CD4-positive, alpha-beta memory T cell (primary cell): Measurements from ENCODE around the gene AFTPH. TPM values are rescaled to one million over a fixed set of nuclear protein-coding genes. Genes with fewer than 3 reads are reported as not detected.

Experiments used
- CTCF ChIA-PET: fragments of 350-600 bp; sonication (Branson Sonifier 250); formaldehyde crosslinking; loops from one replicate; lab custom pipeline; 2021; ENCODE audit warnings: inconsistent platforms; ENCODE audit not compliant: partially characterized antibody; lab: Charles Lee
- POLR2A ChIA-PET: fragments of 350-600 bp; sonication (Branson Sonifier 250); formaldehyde crosslinking; loops from one replicate; lab custom pipeline; 2021; ENCODE audit not compliant: partially characterized antibody; lab: Charles Lee
- DNase-seq, 5 donors: peaks; one replicate each; pipeline versions ENCODE4 v3.0.0 to v3.0.0-alpha.2; 2020 to 2022; ENCODE audit warnings: mixed read lengths in 1 of 5
- H3K27ac ChIP-seq: one replicate; pipeline ENCODE4 v1.7.0; 2013; ENCODE audit warnings: low read depth, low read length
- H3K27me3 ChIP-seq: 2 replicates; pipeline ENCODE4 v1.7.0; 2013; ENCODE audit warnings: mild to moderate bottlenecking, low read length, moderate library complexity; ENCODE audit not compliant: insufficient read depth
- H3K36me3 ChIP-seq: 2 replicates; pipeline ENCODE4 v1.7.0; 2013; ENCODE audit warnings: mild to moderate bottlenecking, low read length, moderate library complexity; ENCODE audit not compliant: insufficient read depth
- H3K4me1 ChIP-seq: 2 replicates; pipeline ENCODE4 v1.7.0; 2013; ENCODE audit warnings: mild to moderate bottlenecking, low read length, moderate library complexity; ENCODE audit not compliant: insufficient read depth
- H3K4me3 ChIP-seq, 2 donors: one replicate each; pipeline ENCODE4 v1.7.0; 2013; ENCODE audit warnings: low read length in 2 of 2, mild to moderate bottlenecking in 1 of 2
- H3K9me3 ChIP-seq, 2 donors: one replicate each; pipeline ENCODE4 v1.7.0; 2013; ENCODE audit warnings: low read length in 2 of 2, control low read depth in 1 of 2; ENCODE audit not compliant: control insufficient read depth in 1 of 2
- H3K27ac Mint-ChIP-seq, 7 donors: one replicate each; pipeline ENCODE4 v1.8.0; 2020 to 2021; ENCODE audit warnings: mixed read lengths in 7 of 7, mild to moderate bottlenecking in 6 of 7, inconsistent platforms in 3 of 7, moderate library complexity in 3 of 7
- H3K27me3 Mint-ChIP-seq, 2 donors: one replicate each; pipeline ENCODE4 v1.8.0; 2020 to 2021; ENCODE audit warnings: mixed read lengths in 2 of 2
- H3K36me3 Mint-ChIP-seq, 2 donors: one replicate each; pipeline ENCODE4 v1.8.0; 2020 to 2021; ENCODE audit warnings: mixed read lengths in 2 of 2, inconsistent platforms in 1 of 2, mild to moderate bottlenecking in 1 of 2
- H3K4me1 Mint-ChIP-seq, 4 donors: one replicate each; pipeline ENCODE4 v1.8.0; 2020 to 2021; ENCODE audit warnings: mixed read lengths in 4 of 4, mild to moderate bottlenecking in 1 of 4
- H3K4me3 Mint-ChIP-seq, 8 donors: one replicate each; pipeline ENCODE4 v1.8.0; 2020 to 2021; ENCODE audit warnings: mixed read lengths in 8 of 8, mild to moderate bottlenecking in 7 of 8, moderate library complexity in 6 of 8, inconsistent platforms in 3 of 8
- H3K9me3 Mint-ChIP-seq, 8 donors: one replicate each; pipeline ENCODE4 v1.8.0; 2020 to 2021; ENCODE audit warnings: mixed read lengths in 8 of 8, mild to moderate bottlenecking in 5 of 8, inconsistent platforms in 3 of 8, moderate library complexity in 1 of 8
- intact Hi-C: fragments of 100-400 bp; cut with micrococcal nuclease; formaldehyde crosslinking; loops from one replicate; pipeline ENCODE4 v1.15.1; 2023
- polyA plus RNA-seq, 2 donors: library from polyadenylated mRNA; unstranded; fragments of 300-500 nt; fragmentation: Illumina TruSeq; gene quantifications; one replicate each; pipeline ENCODE4 v1.2.3, GENCODE V29; 2021
- total RNA-seq, 2 experiments: library from RNA; stranded (reverse); gene quantifications; one replicate each; pipeline ENCODE4 v1.2.3, GENCODE V29; 2021

AFTPH gene
- total and polyA plus RNA-seq, 4 experiments from 2014 or later: 22.8 to 48.9 (median 38.7) TPM

DNA sequence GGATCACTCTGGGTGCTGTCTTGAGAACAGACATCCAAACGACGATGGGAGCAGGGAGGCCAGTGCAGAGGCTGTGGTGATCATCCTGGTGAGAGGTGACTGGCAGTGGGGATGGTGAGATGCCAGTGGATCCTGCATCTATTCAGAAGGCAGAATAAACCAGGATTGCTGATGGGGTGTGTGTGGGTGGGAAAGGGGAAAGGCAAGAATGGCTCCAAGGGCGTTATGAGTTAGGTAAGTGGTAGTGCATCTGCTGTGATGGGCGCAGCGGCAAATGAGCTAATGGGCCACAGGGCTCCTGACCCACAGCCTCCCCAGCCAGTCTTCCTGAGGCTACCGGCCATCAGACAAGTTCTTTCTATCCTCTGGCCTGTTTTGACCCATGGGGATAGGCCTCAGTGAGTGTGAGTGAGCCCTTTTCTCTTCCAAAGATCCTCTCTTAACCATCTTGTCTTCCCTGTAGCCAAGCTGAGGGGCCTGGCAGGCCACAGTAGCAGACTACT lies 100.0 kb downstream of the AFTPH start:
- CTCF ChIA-PET: no interaction called here

DNA sequence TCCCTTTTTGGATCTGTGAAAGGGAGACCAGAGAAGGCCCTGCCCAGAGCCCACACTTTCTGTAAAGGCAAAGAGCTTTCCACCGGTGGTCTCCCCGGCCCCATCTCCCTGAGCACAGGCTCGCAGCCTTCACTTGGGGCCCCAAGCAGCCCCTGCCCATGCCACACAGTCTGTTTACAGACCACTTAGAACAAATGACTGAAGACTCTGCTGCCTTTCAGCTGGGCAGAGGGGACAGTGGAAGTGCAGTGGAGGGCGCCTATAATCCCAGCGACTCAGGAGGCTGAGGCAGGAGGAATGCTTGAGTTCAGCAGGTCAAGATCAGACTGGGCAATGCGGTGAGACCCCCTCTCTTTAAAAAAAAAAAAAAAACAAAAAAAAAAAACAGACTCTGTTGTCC lies 100.7 kb downstream of the AFTPH start:
- Histone ChIP-seq H3K27ac (no peak overlapping the region), H3K9me3 (no peaks in the 10 kb centered on the region), H3K4me1 (no peaks in the 10 kb centered on the region), H3K27me3 (no peaks in the 10 kb centered on the region), H3K4me3 (no peak overlapping the region), H3K36me3 (no peaks in the 10 kb centered on the region)
- no peaks in the 10 kb centered on the region for H3K4me1 Mint-ChIP-seq
- no peak overlapping the region for H3K4me3 Mint-ChIP-seq
- H3K27me3 Mint-ChIP-seq: no peaks in the 10 kb centered on the region
- H3K9me3 Mint-ChIP-seq: no peaks in the 10 kb centered on the region
- CTCF ChIA-PET: no interaction called here
- no peaks in the 10 kb centered on the region for H3K36me3 Mint-ChIP-seq
- DNase-seq: no peak
- intact Hi-C loops: no loop called here
- POLR2A ChIA-PET: interaction anchor here (0.5 to 1.1 kb wide), 2 partner anchors 16 to 27 kb away, joined by 3 read pairs; no protein-coding TSS in a partner anchor
- H3K27ac Mint-ChIP-seq: no peak overlapping the region

More for the DNA sequence above, 100.0 kb downstream of the AFTPH start:
- H3K4me3 ChIP-seq: no peak overlapping the region
- no peaks in the 10 kb centered on the region for H3K9me3 ChIP-seq
- POLR2A ChIA-PET: interaction anchor here (1.1 kb wide), 1 partner anchor 15 kb away, joined by 3 read pairs; no protein-coding TSS in a partner anchor
- H3K27me3 ChIP-seq: no peaks in the 10 kb centered on the region
- Mint-ChIP-seq H3K9me3 (no peaks in the 10 kb centered on the region), H3K36me3 (no peaks in the 10 kb centered on the region), H3K4me1 (no peaks in the 10 kb centered on the region), H3K27me3 (no peaks in the 10 kb centered on the region), H3K27ac (no peak overlapping the region), H3K4me3 (no peak overlapping the region)
- H3K27ac ChIP-seq: no peak overlapping the region
- H3K4me1 ChIP-seq: no peaks in the 10 kb centered on the region
- intact Hi-C loops: no loop called here
- no peaks in the 10 kb centered on the region for H3K36me3 ChIP-seq
- DNase-seq: no peak

DNA sequence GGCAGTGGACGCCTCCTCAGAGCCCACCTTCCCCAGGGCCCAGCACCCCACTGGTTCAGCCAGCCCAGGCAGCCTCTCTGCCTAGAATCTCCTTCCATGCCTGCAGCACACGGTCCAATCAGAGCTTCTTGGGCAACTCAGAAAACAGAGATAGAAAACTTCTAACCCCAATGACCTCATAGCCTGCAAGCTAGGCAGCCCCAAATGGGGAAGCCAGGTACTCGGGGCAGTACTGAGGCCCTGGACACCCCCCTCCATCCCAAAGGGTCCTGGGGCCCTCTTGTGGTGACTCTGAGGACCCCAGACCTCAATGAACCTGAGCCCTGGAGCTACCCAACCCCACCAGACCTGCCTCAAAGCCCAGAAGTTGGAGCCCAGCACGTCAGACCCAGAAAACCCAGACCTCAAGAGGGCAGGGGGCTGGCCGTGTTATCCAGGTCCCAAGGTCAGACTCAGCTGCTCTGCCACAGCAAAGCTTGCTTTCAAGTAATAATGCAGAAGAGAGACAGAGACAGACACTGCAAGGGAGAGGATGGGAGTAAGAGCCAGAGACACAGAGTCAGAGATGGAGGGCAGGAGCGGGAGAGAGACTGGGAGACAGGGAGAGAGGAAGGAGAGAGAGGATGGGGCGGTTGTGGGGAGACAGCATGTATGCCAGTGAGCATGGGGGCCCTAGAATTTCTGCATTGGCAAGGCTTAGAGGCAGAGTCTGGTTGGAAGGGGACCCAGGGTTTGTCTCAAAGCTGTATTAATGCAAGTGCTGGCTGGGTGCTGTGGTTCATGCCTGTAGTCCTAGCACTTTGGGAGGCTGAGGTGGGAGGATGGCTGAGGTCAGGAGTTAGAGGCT lies 101.4 kb downstream of the AFTPH start:
- Histone ChIP-seq H3K36me3 (no peaks in the 10 kb centered on the region), H3K27ac (no peak overlapping the region), H3K9me3 (no peaks in the 10 kb centered on the region), H3K27me3 (no peaks in the 10 kb centered on the region), H3K4me3 (no peak overlapping the region), H3K4me1 (no peaks in the 10 kb centered on the region)
- ChIA-PET CTCF (interaction anchor here (2.2 kb wide), 1 partner anchor 8 kb away, joined by 13 read pairs; no protein-coding TSS in a partner anchor), POLR2A (interaction anchor here (0.5 to 1.1 kb wide), 3 partner anchors 16 to 27 kb away, joined by 3 read pairs; no protein-coding TSS in a partner anchor)
- no peak for DNase-seq
- Mint-ChIP-seq H3K4me1 (no peaks in the 10 kb centered on the region), H3K27ac (peak overlapping the region in 2 of 7 donors; percentile 26 to 49), H3K27me3 (no peaks in the 10 kb centered on the region), H3K4me3 (no peak overlapping the region), H3K9me3 (no peaks in the 10 kb centered on the region), H3K36me3 (no peaks in the 10 kb centered on the region)
- intact Hi-C loops: no loop called here

DNA sequence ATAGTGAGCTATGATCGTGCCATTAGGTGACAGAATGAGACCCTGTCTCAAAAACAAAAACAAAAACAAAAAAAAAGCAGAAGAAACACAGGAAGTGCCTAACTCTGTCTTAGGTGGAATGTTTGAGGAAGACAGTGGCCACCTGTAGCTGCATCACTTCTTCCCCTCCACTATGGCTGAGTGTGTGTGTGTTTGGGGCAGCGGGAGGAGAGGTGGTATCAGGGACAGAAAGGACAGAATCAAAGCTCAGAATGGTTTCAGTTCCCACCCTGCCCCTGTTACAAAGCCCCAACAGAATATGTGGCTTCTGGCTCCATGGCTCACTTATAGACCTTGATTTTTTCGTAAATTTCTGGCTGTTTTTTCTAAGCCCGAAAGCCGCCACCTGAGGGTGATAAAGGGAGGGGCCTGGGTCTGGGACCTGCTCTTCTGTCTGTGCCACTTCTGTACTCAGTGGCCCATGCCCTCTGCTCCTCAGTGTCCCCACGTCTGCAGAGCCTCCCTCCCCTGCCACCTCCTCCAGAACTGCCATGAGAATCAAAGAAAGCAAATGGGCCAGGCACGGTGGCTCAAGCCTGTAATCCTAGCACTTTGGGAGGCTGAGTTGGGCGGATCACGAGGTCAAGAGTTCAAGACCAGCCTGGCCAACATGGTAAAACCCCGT lies 102.2 kb downstream of the AFTPH start:
- H3K4me1 Mint-ChIP-seq: no peaks in the 10 kb centered on the region
- POLR2A ChIA-PET: interaction anchor here (1.0 kb wide), 1 partner anchor 17 kb away, joined by 3 read pairs; no protein-coding TSS in a partner anchor
- no peak overlapping the region for H3K4me3 Mint-ChIP-seq
- intact Hi-C loops: no loop called here
- Histone ChIP-seq H3K4me3 (no peak overlapping the region), H3K27me3 (no peaks in the 10 kb centered on the region), H3K27ac (no peak overlapping the region), H3K9me3 (no peaks in the 10 kb centered on the region), H3K4me1 (no peaks in the 10 kb centered on the region), H3K36me3 (no peaks in the 10 kb centered on the region)
- H3K27ac Mint-ChIP-seq: peak overlapping the region in 1 of 7 donors; percentile 49
- no peaks in the 10 kb centered on the region for H3K27me3 Mint-ChIP-seq
- peaks cover 6 to 7% of the 10 kb centered on the region in 2 donors for H3K36me3 Mint-ChIP-seq
- DNase-seq: no peak
- H3K9me3 Mint-ChIP-seq: no peaks in the 10 kb centered on the region
- CTCF ChIA-PET: interaction anchor here (2.2 kb wide), 1 partner anchor 9 kb away, joined by 13 read pairs; no protein-coding TSS in a partner anchor

DNA sequence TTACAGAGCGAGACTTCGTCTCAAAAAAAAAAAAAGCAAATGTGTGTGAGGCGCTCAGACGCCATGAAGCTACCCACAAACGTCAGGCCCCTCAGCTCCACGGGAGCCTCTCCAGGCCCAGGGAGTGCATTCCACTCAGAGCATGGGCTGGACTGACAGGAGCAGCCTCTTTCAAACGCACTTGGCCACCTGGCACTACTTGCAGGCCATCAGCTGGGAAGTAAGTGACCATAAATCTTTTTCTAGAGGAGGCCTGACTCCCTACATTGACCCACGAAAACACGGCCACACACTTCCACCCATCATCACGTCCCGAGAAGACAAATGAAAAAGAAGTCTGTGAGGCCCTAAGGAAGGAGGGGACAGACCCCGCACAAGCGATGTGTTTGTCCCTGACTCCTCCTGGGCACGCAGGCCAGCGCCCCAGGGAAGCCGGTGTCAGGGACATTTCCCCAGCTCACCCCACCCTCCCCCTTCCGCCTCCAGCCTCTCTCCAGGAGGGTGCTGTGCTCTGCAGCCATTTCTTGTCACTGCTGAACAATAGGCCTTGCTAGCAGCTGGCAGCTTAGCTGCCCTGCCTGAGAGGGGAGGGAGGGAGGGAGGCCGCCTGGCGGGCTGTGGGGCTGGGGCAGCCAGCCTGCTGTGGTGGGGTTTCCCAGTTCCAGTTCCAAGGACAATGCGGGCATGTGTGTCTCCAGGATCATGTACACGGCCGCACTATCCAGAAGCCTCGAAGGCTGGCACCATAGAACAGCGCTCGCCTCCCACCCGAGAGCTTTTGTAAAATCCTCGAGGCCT lies 103.0 kb downstream of the AFTPH start:
- DNase-seq: no peak
- no peaks in the 10 kb centered on the region for H3K27me3 Mint-ChIP-seq
- Histone ChIP-seq H3K9me3 (no peaks in the 10 kb centered on the region), H3K4me3 (no peak overlapping the region), H3K27me3 (no peaks in the 10 kb centered on the region), H3K36me3 (no peaks in the 10 kb centered on the region), H3K27ac (no peak overlapping the region), H3K4me1 (no peaks in the 10 kb centered on the region)
- H3K4me1 Mint-ChIP-seq: no peaks in the 10 kb centered on the region
- ChIA-PET POLR2A (interaction anchor here (0.7 to 1.0 kb wide), 2 partner anchors 9 to 16 kb away, joined by 4 read pairs; no protein-coding TSS in a partner anchor), CTCF (interaction anchor here (1.0 to 2.2 kb wide), 3 partner anchors 9 to 140 kb away, joined by 3 to 13 read pairs (median 6); partner anchors contain the start of gene SERTAD2)
- intact Hi-C loops: no loop called here
- H3K36me3 Mint-ChIP-seq: peaks cover 6 to 7% of the 10 kb centered on the region in 2 donors
- H3K9me3 Mint-ChIP-seq: no peaks in the 10 kb centered on the region
- no peak overlapping the region for H3K4me3 Mint-ChIP-seq
- H3K27ac Mint-ChIP-seq: no peak overlapping the region

DNA sequence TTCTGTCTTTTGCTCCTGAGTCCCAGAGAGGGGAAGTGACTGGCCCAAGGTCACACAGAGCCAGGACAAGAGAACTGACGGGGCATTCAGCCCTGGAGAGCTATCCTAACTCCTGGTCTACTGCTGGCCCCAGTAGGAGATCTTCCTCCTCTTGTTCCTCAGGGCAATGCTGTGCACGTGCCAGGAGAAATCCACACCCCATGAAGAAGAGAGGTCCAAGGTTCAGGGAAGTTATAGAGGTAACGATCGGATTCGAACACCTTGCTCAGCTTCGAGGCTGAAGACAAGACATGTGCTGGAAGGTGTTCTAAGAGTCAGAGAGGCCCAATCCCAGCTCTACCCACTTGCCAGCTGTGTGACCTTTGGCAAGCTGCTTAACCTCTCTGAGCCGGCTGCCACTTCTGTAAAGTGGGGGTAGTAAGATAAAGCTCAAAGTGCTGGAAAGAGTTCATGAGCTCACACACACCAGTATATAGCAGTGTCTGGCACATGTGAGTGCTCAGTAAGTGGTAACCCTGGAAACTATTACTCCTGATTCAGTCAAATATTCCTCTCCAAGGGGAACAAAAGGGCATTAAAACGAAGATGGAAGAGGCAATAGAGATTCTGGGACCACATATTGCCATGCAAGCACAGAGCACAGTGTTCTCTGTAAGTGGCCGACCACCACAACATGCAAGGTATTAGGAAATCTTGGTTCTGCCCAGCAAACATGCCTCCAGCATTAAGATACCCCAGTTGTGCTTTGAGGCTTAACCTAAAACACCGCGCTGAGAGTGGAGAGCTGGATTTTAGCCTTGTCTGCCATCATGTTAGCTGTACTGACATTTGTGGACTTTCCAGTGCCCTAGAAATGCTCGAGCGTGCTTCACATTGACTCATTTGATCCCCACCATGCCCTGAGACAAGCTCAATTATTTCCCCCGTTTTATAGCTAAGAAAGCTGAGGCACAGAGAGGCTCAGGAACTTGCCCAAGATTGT lies 104.0 kb downstream of the AFTPH start:
- peaks cover 10 to 12% of the 10 kb centered on the region in 2 donors for H3K36me3 Mint-ChIP-seq
- H3K36me3 ChIP-seq: peaks cover 3% of the 10 kb centered on the region
- POLR2A ChIA-PET: interaction anchor here (1.0 kb wide), 1 partner anchor 10 kb away, joined by 4 read pairs; no protein-coding TSS in a partner anchor
- no peaks in the 10 kb centered on the region for H3K4me1 Mint-ChIP-seq
- H3K27me3 Mint-ChIP-seq: no peaks in the 10 kb centered on the region
- H3K27ac ChIP-seq: no peak overlapping the region
- CTCF ChIA-PET: interaction anchor here (1.2 to 2.2 kb wide), 3 partner anchors 10 to 26 kb away, joined by 4 to 13 read pairs (median 6); partner anchors contain the start of gene SERTAD2
- H3K27me3 ChIP-seq: no peaks in the 10 kb centered on the region
- no peaks in the 10 kb centered on the region for H3K9me3 ChIP-seq
- H3K27ac Mint-ChIP-seq: peak overlapping the region in 2 of 7 donors; percentile 51 to 76
- DNase-seq: no peak
- intact Hi-C loops: no loop called here
- no peak overlapping the region for H3K4me3 ChIP-seq
- no peaks in the 10 kb centered on the region for H3K4me1 ChIP-seq
- H3K4me3 Mint-ChIP-seq: no peak overlapping the region
- no peaks in the 10 kb centered on the region for H3K9me3 Mint-ChIP-seq
